GM21717 (cell line): Measurements from ENCODE around the gene KRT4.

Experiments
- ATAC-seq: cut with Tn5 transposase; IDR thresholded peaks from one replicate; pipeline ENCODE4 v1.9.1; 2021; ENCODE audit warnings: mild to moderate bottlenecking, moderate library complexity; ENCODE audit not compliant: unreplicated experiment

The KRT4 gene

GRCh38 chr12:52822771-52823510 is 9.0 kb upstream of the KRT4 start:
- no peak for ATAC-seq

GRCh38 chr12:52821826-52822660 is 8.1 kb upstream of the KRT4 start:
- ATAC-seq = no peak

- no peak for ATAC-seq
Observed at GRCh38 chr12:52821071-52821730, 7.3 kb upstream of the KRT4 start.

GRCh38 chr12:52820521-52820920 is 6.6 kb upstream of the KRT4 start:
- no peak for ATAC-seq

- ATAC-seq = no peak
Observed at GRCh38 chr12:52819731-52820510, 6.0 kb upstream of the KRT4 start.

- no peak for ATAC-seq
Observed at GRCh38 chr12:52818887-52819420, 5.0 kb upstream of the KRT4 start.

GRCh38 chr12:52818388-52818787 is 4.5 kb upstream of the KRT4 start:
- ATAC-seq = no peak

GRCh38 chr12:52817699-52818238 is 3.9 kb upstream of the KRT4 start:
- no peak for ATAC-seq

GRCh38 chr12:52817003-52817698 is 3.2 kb upstream of the KRT4 start:
- ATAC-seq = no peak

GRCh38 chr12:52815676-52816588 is 2.0 kb upstream of the KRT4 start:
- ATAC-seq = no peak

- ATAC-seq = no peak
Observed at GRCh38 chr12:52815161-52815560, 1.2 kb upstream of the KRT4 start.

- ATAC-seq = no peak
Observed at GRCh38 chr12:52814710-52815155, 817 bp upstream of the KRT4 start.

- no peak for ATAC-seq
Observed at GRCh38 chr12:52813203-52813819, 605 bp downstream of the KRT4 start.

GRCh38 chr12:52812749-52813148 is 1.2 kb downstream of the KRT4 start:
- no peak for ATAC-seq

- ATAC-seq = no peak
Observed at GRCh38 chr12:52812073-52812400, 1.9 kb downstream of the KRT4 start.

- no peak for ATAC-seq
Observed at GRCh38 chr12:52811191-52812072, 2.5 kb downstream of the KRT4 start.

GRCh38 chr12:52810554-52810953 is 3.4 kb downstream of the KRT4 start:
- ATAC-seq = no peak
